ENCODE data around the gene SORCS2.

- TF ChIP-seq CTCF (IDR thresholded peaks at IDR 0.05; ENCODE audit: poor library complexity, severe bottlenecking) (no peak), RAD21 (conservative IDR thresholded peaks at IDR 0.05) (no peak), EP300 (conservative IDR thresholded peaks at IDR 0.05; ENCODE audit: poor library complexity, severe bottlenecking) (no peak), POLR2AphosphoS5 (IDR thresholded peaks at IDR 0.05) (no peak), MXI1 (conservative IDR thresholded peaks at IDR 0.05; ENCODE audit: poor library complexity, severe bottlenecking) (no peak), EZH2 (IDR thresholded peaks at IDR 0.05; ENCODE audit: borderline replicate concordance, insufficient read depth, low read length, poor library complexity, severe bottlenecking) (no peak), SMC3 (conservative IDR thresholded peaks at IDR 0.05; ENCODE audit: poor library complexity) (no peak), TAF1 (IDR thresholded peaks at IDR 0.05; ENCODE audit: low read depth) (no peak)
- TF ChIP-seq, protein P1, sequence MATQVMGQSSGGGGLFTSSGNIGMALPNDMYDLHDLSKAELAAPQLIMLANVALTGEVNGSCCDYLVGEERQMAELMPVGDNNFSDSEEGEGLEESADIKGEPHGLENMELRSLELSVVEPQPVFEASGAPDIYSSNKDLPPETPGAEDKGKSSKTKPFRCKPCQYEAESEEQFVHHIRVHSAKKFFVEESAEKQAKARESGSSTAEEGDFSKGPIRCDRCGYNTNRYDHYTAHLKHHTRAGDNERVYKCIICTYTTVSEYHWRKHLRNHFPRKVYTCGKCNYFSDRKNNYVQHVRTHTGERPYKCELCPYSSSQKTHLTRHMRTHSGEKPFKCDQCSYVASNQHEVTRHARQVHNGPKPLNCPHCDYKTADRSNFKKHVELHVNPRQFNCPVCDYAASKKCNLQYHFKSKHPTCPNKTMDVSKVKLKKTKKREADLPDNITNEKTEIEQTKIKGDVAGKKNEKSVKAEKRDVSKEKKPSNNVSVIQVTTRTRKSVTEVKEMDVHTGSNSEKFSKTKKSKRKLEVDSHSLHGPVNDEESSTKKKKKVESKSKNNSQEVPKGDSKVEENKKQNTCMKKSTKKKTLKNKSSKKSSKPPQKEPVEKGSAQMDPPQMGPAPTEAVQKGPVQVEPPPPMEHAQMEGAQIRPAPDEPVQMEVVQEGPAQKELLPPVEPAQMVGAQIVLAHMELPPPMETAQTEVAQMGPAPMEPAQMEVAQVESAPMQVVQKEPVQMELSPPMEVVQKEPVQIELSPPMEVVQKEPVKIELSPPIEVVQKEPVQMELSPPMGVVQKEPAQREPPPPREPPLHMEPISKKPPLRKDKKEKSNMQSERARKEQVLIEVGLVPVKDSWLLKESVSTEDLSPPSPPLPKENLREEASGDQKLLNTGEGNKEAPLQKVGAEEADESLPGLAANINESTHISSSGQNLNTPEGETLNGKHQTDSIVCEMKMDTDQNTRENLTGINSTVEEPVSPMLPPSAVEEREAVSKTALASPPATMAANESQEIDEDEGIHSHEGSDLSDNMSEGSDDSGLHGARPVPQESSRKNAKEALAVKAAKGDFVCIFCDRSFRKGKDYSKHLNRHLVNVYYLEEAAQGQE (IDR thresholded peaks at IDR 0.05; ENCODE audit: borderline replicate concordance) = no peak
Observed at GRCh38 chr4:7512428-7512827, 320.1 kb downstream of the SORCS2 start.

All from neural cell (in vitro differentiated cells).